Neural crest cell (in vitro differentiated cells): Measurements from ENCODE around the gene IGFBP2. TPM values are rescaled to one million over a fixed set of nuclear protein-coding genes. Genes with fewer than 3 reads are reported as not detected.
A peak's percentile ranks its signal among the peaks of the same experiment; 100 is the strongest.

Experiments
- DNase-seq: peaks from one replicate; pipeline ENCODE4 v3.0.0; 2021; ENCODE audit warnings: low read depth, mixed read lengths, low spot score
- H3K27ac Mint-ChIP-seq: one replicate; pipeline ENCODE4 v1.8.0; 2021; ENCODE audit warnings: mild to moderate bottlenecking, mixed read lengths; ENCODE audit not compliant: unreplicated experiment
- H3K27me3 Mint-ChIP-seq: 2 replicates; pipeline ENCODE4 v1.8.0; 2021; ENCODE audit warnings: low read depth, mild to moderate bottlenecking, mixed read lengths
- H3K36me3 Mint-ChIP-seq: 2 replicates; pipeline ENCODE4 v1.8.0; 2021; ENCODE audit warnings: low read depth, mild to moderate bottlenecking, mixed read lengths
- H3K4me1 Mint-ChIP-seq: 2 replicates; pipeline ENCODE4 v1.8.0; 2021; ENCODE audit warnings: mixed read lengths
- H3K4me3 Mint-ChIP-seq: one replicate; pipeline ENCODE4 v1.8.0; 2021; ENCODE audit warnings: mild to moderate bottlenecking, mixed read lengths
- H3K9me3 Mint-ChIP-seq: 2 replicates; pipeline ENCODE4 v1.8.0; 2021; ENCODE audit warnings: mixed read lengths
- CTCF ChIP-seq: fragments of 200-600 bp; sonication (generic); conservative IDR thresholded peaks from 2 replicates; pipeline ENCODE4 v1.5.0; 2021; ENCODE audit warnings: antibody characterized with exemption, mild to moderate bottlenecking
- long read RNA-seq: library from polyadenylated mRNA; unstranded; transcript quantifications from one replicate; pipeline ENCODE4 v2.0.0, GENCODE V29; 2020
- total RNA-seq: library from RNA; stranded (reverse); gene quantifications from 2 replicates; pipeline ENCODE4 v1.2.1, GENCODE V29; 2021

Gene IGFBP2
- 365 and 366 TPM in 2 replicates for total RNA-seq
- long read RNA-seq, partial matches to known transcripts = 0 of 1 reads
- long read RNA-seq, other reads (novel, unspliced or antisense) = 0 of 1 reads

- no peaks in the 10 kb centered on the region for H3K9me3 Mint-ChIP-seq
- H3K4me1 Mint-ChIP-seq = peaks cover 55% of the 10 kb centered on the region
- H3K4me3 Mint-ChIP-seq = peak within 1 kb of the TSS; percentile 97
- H3K27me3 Mint-ChIP-seq = peaks cover 2% of the 10 kb centered on the region
- peaks cover 8% of the 10 kb centered on the region for H3K36me3 Mint-ChIP-seq
- TF ChIP-seq CTCF = no peak
- peak; percentile 67 for DNase-seq
- peak within 1 kb of the TSS; percentile 98 for H3K27ac Mint-ChIP-seq
These were observed at the start of gene IGFBP2 for GRCh38 chr2:216632952-216633615. Gene IGFBP2 (plus strand): TSS chr2:216633420. CDS start chr2:216633524, 104 bp downstream.

DNA sequence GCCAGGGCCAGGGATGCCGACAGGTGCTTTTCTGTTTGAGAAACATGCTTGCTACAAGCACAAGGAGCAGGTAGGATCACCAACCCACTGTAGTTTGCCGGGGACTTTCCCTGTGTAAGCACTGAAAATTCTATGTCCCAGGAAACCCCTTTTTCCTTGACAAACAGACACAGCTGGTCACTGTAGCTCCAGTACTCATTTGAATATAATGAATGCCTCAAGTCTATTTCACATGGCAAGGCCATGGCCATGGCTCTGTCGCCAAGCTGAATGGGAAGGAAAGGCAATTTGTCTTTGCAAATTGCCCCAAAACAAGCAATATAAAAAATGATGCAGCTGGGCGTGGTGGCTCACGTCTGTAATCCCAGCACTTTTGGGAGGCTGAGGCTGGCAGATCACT is 49.6 kb upstream of the IGFBP2 start:
- TF ChIP-seq CTCF = no peak
- Mint-ChIP-seq H3K27me3 (peaks cover 8% of the 10 kb centered on the region), H3K36me3 (no peaks in the 10 kb centered on the region), H3K9me3 (peaks cover 4% of the 10 kb centered on the region), H3K27ac (no peak overlapping the region), H3K4me3 (no peak overlapping the region), H3K4me1 (peaks cover 18% of the 10 kb centered on the region)
- DNase-seq = no peak

- TF ChIP-seq CTCF = no peak
- DNase-seq = peak; percentile 18
- Mint-ChIP-seq H3K4me3 (peak overlapping the region; percentile 10), H3K27ac (no peak overlapping the region), H3K36me3 (no peaks in the 10 kb centered on the region), H3K9me3 (peaks cover 4% of the 10 kb centered on the region), H3K4me1 (peaks cover 23% of the 10 kb centered on the region), H3K27me3 (peaks cover 8% of the 10 kb centered on the region)
These were observed 49.1 kb upstream of the IGFBP2 start for GRCh38 chr2:216584112-216584511.

GRCh38 chr2:216585441-216585840 is 47.8 kb upstream of the IGFBP2 start:
- Mint-ChIP-seq H3K27me3 (peaks cover 2% of the 10 kb centered on the region), H3K4me1 (peaks cover 33% of the 10 kb centered on the region), H3K36me3 (no peaks in the 10 kb centered on the region), H3K27ac (no peak overlapping the region), H3K9me3 (peaks cover 4% of the 10 kb centered on the region), H3K4me3 (no peak overlapping the region)
- DNase-seq = no peak
- no peak for TF ChIP-seq CTCF

- TF ChIP-seq CTCF = no peak
- Mint-ChIP-seq H3K9me3 (peaks cover 4% of the 10 kb centered on the region), H3K27me3 (no peaks in the 10 kb centered on the region), H3K4me3 (no peak overlapping the region), H3K36me3 (no peaks in the 10 kb centered on the region), H3K27ac (no peak overlapping the region), H3K4me1 (peaks cover 31% of the 10 kb centered on the region)
- no peak for DNase-seq
These were observed 44.1 kb upstream of the IGFBP2 start for GRCh38 chr2:216588861-216589710.
